Neutrophil (primary cell): Measurements from ENCODE around the gene PLPPR3.
"Not testable (repeated sequence)": the region's sequence is repeated elsewhere in the genome, so short reads cannot be mapped to it uniquely, and the experiment has no call there.

ENCODE experiments used
- H3K27ac ChIP-seq: fragments of 200-600 bp; sonication (generic); 2 replicates; pipeline ENCODE4 v1.5.1; 2016; ENCODE audit warnings: mild to moderate bottlenecking, moderate library complexity
- H3K27me3 ChIP-seq: fragments of 200-600 bp; sonication (generic); 2 replicates; pipeline ENCODE4 v1.6.0; 2016; ENCODE audit warnings: mild to moderate bottlenecking
- H3K36me3 ChIP-seq: fragments of 200-600 bp; sonication (generic); 2 replicates; pipeline ENCODE4 v1.5.1; 2017
- H3K4me1 ChIP-seq, 2 experiments: fragments of 200-600 bp in 1 of 2; sonication (generic) in 1 of 2; 1 replicate in 1 of 2; 2 replicates in 1 of 2; pipeline versions ENCODE4 v1.5.1 to v1.6.1; 2013 to 2016; ENCODE audit warnings: low read depth in 1 of 2, low read length in 1 of 2, mild to moderate bottlenecking in 1 of 2, moderate library complexity in 1 of 2; ENCODE audit not compliant: control insufficient read depth in 1 of 2, insufficient read depth in 1 of 2
- H3K4me3 ChIP-seq, 2 experiments: fragments of 200-600 bp in 1 of 2; sonication (generic) in 1 of 2; 1 replicate in 1 of 2; 2 replicates in 1 of 2; pipeline ENCODE4 v1.5.1; 2013 to 2016; ENCODE audit warnings: low read depth in 1 of 2, low read length in 1 of 2, mild to moderate bottlenecking in 1 of 2, moderate library complexity in 1 of 2
- H3K9me3 ChIP-seq: fragments of 200-600 bp; sonication (generic); 2 replicates; pipeline ENCODE4 v1.5.1; 2016
- CTCF ChIP-seq: fragments of 200-600 bp; sonication (generic); IDR thresholded peaks from 2 replicates; pipeline ENCODE4 v1.5.1; 2016; ENCODE audit warnings: antibody characterized with exemption

Gene PLPPR3

GRCh38 chr19:845707-846521 is 24.2 kb upstream of the PLPPR3 start:
- Histone ChIP-seq H3K27ac (no peak overlapping the region), H3K36me3 (no peaks in the 10 kb centered on the region), H3K4me3 (no peak overlapping the region), H3K27me3 (peaks cover 82% of the 10 kb centered on the region), H3K4me1 (peaks cover 49 to 59% of the 10 kb centered on the region in 2 experiments), H3K9me3 (no peaks in the 10 kb centered on the region)
- no peak for TF ChIP-seq CTCF

GRCh38 chr19:844546-844971 is 22.8 kb upstream of the PLPPR3 start:
- H3K9me3 ChIP-seq, result no peaks in the 10 kb centered on the region
- no peaks in the 10 kb centered on the region for H3K36me3 ChIP-seq
- no peak overlapping the region for H3K4me3 ChIP-seq
- H3K27ac ChIP-seq, result no peak overlapping the region
- peaks cover 51 to 63% of the 10 kb centered on the region in 2 experiments for H3K4me1 ChIP-seq
- H3K27me3 ChIP-seq, result peaks cover 74% of the 10 kb centered on the region
- TF ChIP-seq CTCF, result no peak

GRCh38 chr19:843836-844545 is 22.2 kb upstream of the PLPPR3 start:
- Histone ChIP-seq H3K4me3 (peak overlapping the region; percentile 54 to 66), H3K4me1 (peaks cover 55 to 68% of the 10 kb centered on the region in 2 experiments), H3K27ac (no peak overlapping the region), H3K27me3 (peaks cover 70% of the 10 kb centered on the region), H3K36me3 (no peaks in the 10 kb centered on the region), H3K9me3 (no peaks in the 10 kb centered on the region)
- TF ChIP-seq CTCF, result no peak

GRCh38 chr19:843180-843835 is 21.6 kb upstream of the PLPPR3 start:
- Histone ChIP-seq H3K4me3 (peak overlapping the region; percentile 54 to 66), H3K9me3 (no peaks in the 10 kb centered on the region), H3K36me3 (no peaks in the 10 kb centered on the region), H3K27me3 (peaks cover 64% of the 10 kb centered on the region), H3K4me1 (peaks cover 57 to 66% of the 10 kb centered on the region in 2 experiments), H3K27ac (no peak overlapping the region)
- TF ChIP-seq CTCF, result no peak

- H3K27me3 ChIP-seq, result peaks cover 58% of the 10 kb centered on the region
Observed at GRCh38 chr19:842802-843179, 21.0 kb upstream of the PLPPR3 start.

More at GRCh38 chr19:842802-843179, 21.0 kb upstream of the PLPPR3 start:
- H3K9me3 ChIP-seq, H3K4me3 ChIP-seq, H3K36me3 ChIP-seq, H3K27ac ChIP-seq: not testable (repeated sequence)
- H3K4me1 ChIP-seq, result peaks cover 52 to 61% of the 10 kb centered on the region in 2 experiments
